GM19372 (cell line): ENCODE results near the gene GFER.
A peak's percentile ranks its signal among the peaks of the same experiment; 100 is the strongest.
"Not testable (repeated sequence)": the region's sequence is repeated elsewhere in the genome, so short reads cannot be mapped to it uniquely, and the experiment has no call there.

Experiments
- ATAC-seq: cut with Tn5 transposase; IDR thresholded peaks from one replicate; pipeline ENCODE4 v1.9.1; 2021; ENCODE audit warnings: mild to moderate bottlenecking, low read depth, moderate library complexity; ENCODE audit not compliant: unreplicated experiment

The GFER gene

DNA sequence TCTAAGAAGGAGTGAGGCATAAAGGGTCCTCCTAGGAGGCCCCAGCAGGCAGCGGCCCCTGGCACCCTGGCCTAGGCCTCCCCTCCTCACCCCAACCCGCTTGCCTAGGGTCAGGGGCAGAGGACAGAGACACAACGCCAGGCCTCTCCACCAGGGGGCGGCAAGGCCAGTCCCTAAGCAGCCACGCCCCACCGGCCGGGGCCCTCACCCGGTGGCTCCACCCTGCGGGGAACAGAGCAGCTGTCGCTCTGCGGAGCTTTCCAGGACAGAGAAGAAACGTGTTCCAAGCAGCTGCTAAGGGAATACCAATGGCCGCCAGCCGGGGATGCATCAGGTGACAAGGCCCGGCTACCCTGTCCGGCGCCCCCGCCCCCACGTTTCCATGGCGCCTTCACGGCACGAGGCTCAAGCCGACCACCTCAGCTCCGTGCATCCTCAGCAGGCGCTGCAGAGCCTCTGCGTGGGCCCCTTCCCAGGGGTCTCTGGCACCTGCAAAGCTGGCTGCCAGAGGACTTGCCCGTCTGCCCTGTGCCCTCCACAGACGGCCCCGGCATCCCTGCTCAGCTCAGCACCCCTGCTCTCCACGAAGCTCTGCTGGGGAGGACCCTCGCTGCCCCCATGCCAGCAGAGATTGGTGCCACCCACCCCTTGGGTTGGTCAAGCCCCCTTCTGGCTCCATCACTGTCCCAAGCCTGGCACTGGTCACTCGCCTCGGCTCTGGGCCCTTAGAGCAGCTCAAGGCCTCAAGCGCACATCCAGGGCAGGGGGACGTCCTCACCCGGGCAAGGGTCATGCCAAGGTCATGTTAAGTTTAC lies 20.0 kb downstream of the GFER start:
- peak; percentile 59 for ATAC-seq

DNA sequence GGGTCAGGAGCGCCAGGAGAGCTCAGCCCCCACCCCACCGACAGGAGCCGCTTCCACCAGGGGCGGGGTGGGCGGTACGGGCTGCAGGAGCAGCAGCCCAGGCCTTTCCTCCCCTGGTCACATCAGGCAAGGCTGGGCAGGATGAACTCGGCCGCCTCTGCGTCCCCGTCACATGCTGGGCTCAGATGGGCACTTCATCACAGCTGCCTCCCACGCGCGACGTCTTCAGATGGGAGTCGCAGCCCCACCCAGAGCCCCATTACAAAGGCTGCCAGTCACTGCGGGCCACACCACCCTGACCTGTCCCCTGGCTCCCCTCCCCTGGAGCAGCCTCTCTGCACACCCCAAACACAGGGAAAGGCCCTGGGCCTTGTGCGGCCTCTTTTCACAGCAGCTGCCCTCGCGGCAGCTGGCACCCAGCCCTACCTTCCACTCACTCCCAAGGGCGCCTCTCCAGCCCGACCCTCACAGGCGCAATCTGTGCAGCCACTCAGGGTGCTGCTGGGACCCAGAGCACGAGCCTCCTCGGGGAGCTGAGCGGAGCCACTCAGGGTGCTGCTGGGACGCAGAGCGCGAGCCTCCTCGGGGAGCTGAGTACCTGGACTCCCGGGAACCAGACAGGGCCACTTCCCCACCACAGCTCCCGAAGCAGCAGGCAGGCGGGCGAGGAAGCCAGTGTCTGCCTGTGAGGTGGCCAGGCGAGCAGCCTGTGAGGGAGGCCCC lies 21.0 kb downstream of the GFER start:
- ATAC-seq: no peak

DNA sequence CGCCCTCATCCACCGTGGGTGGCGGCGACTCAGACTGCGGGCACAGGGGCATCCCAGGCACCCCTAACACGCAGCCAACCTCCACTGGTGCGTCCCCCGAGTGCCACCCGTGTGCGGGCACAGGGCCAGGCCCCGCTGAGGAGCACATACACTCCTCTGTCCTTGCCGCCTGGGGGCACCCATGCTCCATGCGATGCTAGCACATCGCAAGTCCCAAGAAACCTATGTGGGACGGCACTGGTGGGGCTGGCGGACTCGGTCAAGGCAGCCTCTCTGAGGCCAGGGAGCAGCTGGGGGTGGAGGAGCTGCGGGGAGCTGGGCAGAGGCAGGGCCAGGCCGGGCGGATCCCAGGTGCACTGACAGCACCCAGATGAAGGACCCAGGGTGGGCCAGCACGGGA lies 21.7 kb downstream of the GFER start:
- no peak for ATAC-seq

DNA sequence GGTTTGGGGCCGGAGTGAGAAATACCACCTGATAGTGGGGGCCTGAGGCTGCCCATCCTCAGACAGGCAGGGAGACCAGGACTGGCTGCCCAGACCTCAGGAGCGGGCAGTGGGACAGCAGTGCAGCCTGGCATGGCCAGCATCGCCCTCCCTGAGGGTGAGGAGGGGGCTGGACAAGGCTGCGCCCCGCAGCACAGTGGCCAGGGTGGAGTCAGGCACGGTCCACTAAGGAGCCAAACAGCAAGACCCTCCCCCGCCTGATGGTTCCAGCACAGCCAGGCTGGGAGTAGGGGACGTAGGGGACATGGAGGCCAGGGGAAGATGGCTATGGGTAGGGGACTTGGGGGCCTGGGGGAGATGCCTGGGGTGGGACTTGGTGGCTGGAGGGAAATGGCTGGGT lies 22.3 kb downstream of the GFER start:
- ATAC-seq: no peak

DNA sequence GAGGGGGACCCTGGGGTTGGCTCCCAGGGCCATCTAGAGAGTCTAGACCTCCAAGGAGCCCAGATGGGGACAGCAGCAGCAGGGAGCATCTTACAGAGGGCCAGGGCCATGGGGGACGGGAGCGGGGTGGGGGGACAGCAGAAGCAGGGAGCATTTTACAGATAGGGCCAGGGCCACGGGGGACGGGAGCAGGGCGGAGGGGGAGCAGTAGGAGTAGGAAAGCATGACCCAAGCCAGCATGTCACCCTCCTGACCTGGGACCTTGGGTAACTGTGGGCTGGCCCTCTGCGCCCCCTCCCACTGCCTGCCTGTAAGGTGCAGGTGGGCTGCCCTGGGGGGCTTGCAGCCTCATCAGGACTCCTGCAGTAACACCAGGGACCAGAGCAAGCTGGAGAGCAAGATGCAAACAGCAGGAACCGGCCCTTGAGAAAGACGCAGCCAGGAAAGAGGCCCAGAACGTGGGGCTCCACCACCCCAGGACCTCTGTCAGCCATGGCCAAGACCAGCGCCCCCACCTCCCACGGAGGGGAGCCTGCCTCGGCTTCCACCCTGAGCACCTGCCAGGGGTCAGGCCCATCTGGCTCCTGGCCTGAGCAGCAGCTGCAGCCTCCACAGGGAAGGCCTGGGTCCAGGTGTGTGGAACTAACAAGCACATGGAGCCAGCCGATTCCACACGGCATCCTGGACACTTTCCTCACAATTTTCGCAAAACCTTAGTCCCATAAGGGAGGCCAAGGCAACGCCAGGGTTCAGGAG lies 23.3 kb downstream of the GFER start:
- no peak for ATAC-seq

DNA sequence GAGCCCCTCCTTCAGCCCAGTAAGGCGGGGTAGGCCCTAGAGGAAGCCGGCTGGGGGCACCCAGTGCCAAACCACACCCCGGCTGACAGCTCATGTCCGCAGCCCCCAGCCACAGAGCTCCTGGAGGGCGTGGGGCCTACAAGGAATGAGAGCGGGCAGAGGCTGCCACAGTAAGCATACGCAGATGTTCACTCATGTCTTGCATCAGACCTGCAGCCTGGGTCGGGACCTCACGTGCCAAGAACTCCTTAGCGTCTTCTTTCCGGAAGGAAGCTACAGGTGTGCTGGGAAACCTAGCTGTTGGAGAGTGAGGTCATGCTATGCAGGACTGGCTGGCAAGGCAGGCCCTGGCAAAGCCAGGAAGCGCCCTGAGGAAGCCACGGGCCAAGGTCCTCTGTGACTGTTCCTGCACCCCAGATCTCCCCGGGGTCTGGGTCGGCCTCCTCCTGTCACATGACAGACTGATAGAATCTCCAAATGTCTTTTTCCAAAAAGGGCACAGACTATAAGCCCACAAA lies 24.1 kb downstream of the GFER start:
- no peak for ATAC-seq

DNA sequence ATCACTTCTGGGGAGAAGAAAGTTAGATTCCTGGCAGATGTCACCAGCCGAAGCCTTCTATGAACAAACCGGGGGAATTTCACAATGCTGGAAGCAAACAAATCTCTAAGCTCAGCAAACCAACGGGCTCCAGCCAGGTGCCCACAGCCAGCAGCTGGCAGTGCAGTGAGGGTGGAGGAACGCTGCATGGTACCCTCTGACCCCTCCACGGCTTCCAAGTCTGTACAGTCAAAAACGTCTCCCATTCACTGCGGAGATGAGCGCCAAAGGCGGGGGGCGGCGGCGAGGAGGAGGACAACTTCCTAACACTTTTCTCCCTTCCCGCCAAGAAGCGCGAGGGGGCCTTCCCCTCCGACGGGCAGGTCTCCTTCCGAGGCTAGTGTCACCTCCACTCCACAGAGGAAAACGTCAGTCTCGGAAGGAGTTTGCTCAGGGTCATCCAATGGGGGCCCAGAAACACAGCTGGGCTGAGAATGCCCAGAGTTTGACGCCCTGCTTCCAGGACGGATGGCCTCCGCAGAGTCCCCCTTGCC lies 24.7 kb downstream of the GFER start:
- ATAC-seq: no peak

DNA sequence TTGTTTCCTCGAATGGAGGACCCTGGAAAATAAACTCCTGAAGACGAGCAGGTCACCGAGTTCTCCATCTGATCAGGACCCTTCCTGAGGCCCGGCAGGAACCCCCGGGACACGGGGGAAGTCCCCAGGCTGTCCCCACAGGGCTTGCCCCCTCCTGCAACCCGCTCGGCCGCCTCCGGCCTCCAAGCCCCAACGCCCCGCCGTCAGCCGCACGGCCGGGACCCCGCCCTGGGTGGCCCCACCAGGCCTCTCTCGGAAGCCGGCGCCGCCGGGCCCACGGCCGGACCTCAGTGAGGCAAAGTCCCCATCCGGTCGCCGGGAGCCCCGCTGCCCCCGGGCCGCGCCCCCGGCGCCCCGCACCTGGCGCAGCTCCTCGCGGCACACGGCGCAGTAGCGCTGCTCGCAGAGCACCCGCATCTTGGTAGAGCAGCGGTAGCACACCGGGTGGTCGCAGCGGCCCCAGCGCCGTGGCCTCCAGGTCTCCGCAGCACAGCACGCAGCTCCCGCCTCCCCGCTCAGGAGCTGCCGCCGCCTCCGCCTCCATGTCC lies 25.2 kb downstream of the GFER start:
- peak; percentile 30 for ATAC-seq

DNA sequence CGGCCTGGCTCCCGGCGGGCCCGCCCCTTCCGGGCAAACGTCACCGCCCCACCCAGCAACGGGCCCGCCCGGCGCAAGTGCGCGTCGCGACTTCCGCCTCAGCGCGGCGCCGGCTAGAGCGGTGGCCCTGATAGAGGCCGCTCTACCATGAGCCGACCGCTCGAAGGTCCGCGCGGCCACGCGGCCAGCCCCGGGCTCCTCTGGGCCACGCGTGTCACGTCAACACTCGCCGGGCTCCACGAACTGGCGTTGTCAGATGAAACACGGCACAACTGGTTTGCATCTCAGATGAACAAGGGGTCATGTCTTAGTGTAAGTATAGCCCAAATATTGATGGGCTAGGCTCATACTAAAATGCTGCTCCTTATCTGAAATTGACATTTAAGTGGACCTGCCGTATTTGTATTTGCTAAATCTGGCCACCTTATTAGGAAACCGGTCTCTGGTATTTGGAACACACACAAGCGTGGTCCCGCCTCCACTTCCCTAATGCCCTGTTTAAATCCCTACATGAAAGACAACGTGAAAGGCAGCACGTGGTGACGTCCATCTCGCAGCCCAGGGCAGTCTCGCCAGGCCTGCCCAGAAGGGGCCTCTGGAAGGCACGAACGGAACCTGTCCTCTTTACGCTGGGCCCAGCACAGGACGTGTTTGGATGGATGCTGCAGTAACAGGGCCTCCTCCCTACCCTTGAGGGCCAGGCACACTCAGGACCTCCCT lies 26.0 kb downstream of the GFER start, which contains the start of gene ZNF598:
Gene ZNF598, minus strand, starts transcription at position 31 of the 720 bp plus-strand sequence.
- peak; percentile 89 for ATAC-seq

DNA sequence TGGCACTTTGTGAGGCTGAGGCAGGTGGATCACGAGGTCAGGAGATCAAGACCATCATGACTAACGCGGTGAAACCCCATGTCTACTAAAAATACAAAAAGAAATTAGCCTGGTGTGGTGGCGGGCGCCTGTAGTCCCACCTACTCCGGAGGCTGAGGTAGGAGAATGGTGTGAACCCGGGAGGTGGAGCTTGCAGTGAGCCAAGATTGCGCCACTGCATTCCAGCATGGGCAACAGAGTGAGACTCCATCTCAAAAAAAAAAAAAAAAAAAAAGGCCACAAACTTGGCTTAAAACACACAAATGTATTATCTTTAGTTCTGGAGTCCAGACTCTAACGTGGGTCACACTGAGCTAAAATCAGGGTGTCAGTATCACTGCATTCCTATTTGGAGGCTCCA lies 27.7 kb downstream of the GFER start:
- not testable (repeated sequence) for ATAC-seq

DNA sequence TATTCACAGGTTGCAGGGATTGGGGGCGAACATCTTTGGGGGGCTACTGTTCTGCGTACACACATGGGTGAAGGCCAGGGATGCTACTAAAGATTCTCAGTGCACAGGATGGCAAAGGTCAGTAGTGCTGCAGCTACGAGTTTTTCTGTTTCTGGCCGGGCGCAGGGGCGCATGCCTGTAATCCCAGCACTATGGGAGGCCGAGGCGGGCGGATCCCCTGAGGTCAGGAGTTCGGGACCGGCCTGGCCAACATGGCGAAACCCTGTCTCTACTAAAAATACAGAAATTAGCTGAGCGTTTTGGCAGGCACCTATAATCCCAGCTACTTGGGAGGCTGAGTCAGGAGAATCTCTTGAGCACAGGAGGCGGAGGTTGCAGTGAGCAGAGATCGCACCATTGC lies 29.5 kb downstream of the GFER start:
- ATAC-seq: no peak

DNA sequence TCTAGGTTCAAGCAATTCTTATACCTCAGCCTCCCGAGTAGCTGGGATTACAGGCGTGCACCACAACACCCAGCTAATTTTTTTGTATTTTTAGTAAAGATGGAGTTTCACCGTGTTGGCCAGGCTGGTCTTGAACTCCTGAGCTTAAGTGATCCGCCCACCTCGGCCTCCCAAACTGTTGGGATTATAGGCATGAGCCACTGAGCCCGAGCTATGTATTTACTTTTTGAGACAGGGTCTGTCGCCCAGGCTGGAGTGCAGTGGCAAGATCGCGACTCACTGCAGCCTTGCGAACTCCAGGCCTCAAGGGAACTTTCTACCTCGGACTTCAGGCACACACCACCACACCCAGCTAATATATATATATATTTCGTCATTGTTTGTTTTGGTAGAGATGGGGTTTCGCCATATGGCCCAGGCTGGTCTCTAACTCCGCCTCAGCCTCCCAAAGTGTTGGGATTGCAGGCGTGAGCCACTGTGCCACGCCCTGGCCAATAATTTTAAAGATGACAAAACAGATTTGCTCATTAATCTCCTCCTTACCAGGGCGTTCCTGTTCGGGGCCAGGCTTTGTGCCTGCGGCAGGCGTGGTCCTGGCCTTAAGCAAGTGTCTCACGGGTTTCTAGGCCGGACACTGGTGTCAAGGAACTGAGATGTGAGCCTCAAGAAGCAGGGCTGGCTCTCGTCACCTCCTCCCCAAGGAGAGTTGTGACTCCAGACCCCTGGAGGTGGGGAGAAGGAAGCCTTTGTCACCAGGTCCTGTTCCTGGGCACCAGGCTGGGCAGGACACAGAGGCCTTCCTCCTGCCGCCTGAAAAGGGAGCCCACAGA lies 31.3 kb downstream of the GFER start:
- no peak for ATAC-seq

DNA sequence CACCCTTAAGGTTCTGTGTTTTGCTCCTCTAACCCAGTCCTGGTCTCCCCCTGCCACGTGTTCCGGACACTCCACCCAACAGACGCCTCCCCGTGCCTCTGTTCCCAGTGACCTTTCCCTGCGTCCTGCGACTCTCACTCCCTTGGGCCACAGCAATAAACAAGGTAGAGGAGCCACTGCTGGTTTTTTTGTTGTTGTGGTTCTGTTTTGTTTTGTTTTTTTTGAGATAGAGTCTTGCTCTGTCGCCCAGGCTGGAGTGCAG lies 31.9 kb downstream of the GFER start:
- ATAC-seq: no peak

DNA sequence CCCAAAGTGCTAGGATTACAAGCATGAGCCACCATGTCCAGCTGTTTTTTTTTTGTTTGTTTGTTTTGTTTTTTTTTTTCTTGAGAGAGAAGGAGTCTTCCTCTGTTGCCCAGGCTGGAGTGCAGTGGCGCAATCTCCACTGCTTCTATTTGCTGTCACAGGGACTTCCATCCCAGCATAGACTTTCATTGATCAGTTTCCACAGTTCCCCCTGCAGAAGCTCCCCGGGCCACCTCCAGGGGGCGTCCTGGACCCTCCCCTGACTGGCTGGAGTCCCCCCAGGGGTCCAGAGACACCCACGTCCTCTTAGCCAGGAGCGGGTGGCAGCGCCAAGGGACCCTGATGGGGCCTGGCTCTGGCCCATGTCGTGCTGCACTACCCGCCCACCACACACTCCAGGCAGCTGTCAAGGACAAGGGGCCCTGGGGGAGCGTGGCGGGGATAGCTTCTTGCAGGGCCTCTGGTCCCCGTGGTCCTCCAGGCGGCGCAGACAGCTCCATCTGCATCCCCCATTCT lies 32.5 kb downstream of the GFER start:
- ATAC-seq: no peak

DNA sequence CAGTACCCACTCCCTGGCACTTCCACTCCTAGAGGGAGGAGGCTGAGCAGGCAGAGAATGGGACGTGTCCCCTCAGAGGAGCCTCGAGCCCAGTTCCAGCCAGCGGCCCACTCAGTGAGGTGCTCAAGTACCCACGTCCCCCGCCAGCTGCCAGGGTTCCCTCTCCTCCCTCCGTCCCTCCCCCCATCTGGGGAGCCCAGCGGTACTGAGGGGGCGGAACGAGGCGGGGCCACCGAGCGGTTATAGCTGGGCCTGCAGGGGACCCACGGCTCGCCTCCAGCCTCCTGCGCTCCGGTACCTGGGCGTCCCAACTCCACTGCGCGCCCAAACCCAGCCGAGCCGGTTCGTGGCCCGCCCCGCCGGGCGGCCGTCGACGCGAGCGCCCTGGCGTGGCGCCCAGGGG lies 35.5 kb downstream of the GFER start, which contains the start of gene NPW:
Gene NPW, plus strand, starts transcription at position 268 of the 403 bp plus-strand sequence.
- no peak for ATAC-seq

DNA sequence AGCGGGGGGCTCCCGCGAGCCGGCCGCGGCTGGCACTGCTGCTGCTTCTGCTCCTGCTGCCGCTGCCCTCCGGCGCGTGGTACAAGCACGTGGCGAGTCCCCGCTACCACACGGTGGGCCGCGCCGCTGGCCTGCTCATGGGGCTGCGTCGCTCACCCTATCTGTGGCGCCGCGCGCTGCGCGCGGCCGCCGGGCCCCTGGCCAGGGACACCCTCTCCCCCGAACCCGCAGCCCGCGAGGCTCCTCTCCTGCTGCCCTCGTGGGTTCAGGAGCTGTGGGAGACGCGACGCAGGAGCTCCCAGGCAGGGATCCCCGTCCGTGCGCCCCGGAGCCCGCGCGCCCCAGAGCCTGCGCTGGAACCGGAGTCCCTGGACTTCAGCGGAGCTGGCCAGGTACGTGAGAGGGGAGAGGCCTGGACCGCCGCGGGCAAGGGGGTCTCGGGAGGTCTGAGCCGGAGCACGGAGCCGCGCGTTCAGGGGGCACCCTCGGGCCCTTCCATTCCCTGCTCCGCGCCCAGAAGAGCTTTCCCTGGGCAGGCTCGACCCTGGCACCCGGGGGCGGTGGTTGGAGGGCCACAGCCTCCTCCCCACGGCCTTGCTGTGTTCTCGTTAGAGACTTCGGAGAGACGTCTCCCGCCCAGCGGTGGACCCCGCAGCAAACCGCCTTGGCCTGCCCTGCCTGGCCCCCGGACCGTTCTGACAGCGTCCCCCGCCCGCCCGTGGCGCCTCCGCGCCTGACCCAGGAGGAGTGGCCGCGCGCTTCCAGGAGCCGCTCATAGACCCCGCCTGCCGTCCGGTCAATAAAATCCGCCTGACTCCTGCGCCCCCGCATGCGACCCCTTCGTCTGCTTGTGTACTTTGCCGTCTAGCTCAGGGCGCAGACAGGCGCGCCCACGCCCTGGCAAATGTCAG lies 36.2 kb downstream of the GFER start:
- ATAC-seq: no peak

DNA sequence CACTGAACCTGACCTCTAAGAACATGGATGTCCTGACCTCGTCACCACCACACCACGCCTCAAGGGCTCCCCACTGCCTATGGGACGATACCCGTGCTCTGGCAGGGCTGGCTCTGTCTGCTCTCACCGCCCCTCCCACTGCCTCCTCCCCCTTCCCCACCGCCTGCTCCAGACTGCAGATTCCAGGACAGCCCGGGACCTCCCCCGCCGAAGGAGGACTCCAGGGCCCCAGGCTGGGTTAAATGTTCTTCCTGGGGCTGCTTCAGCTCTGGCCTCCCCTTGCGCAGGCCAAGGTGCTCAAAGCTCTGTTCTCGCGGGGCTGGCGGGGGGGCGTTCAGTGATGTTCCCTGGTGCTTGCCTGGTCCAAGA lies 38.7 kb downstream of the GFER start:
- no peak for ATAC-seq
